Fibroblast of lung (primary cell): ENCODE data around the gene CAMSAP3.

Source experiments
- CTCF ChIP-seq, 2 donors: IDR thresholded peaks in 1 of 2; conservative IDR thresholded peaks in 1 of 2; 1 replicate in 1 of 2; 2 replicates in 1 of 2; pipeline ENCODE4 v1.5.1; 2011 to 2012; ENCODE audit warnings: low read length in 2 of 2, control low read depth in 1 of 2, inconsistent platforms in 1 of 2, low read depth in 1 of 2, mild to moderate bottlenecking in 1 of 2
- EZH2 ChIP-seq: IDR thresholded peaks from 2 replicates; pipeline ENCODE4 v1.5.1; 2012; ENCODE audit warnings: low read length, control low read depth, mild to moderate bottlenecking; ENCODE audit errors: missing control alignments

- no peak for TF ChIP-seq CTCF (conservative IDR thresholded peaks at IDR 0.05 in 1 of 2, IDR thresholded peaks at IDR 0.05 in 1 of 2; ENCODE audit: low read depth in 1 of 2, low read length in 2 of 2)
- no peak for TF ChIP-seq EZH2
These were observed 22.1 kb downstream of the CAMSAP3 start for GRCh38 chr19:7617735-7618134.
